Keratinocyte (primary cell): ENCODE results near the gene HSBP1L1. TPM values are rescaled to one million over a fixed set of nuclear protein-coding genes. Genes with fewer than 3 reads are reported as not detected.

Source experiments
- DNase-seq: peaks from one replicate; pipeline ENCODE4 v3.0.0-alpha.2; 2011; ENCODE audit warnings: low read depth, missing footprints, low spot score
- FAIRE-seq: peaks from 2 replicates; lab custom pipeline; 2011; peaks lifted over from hg19 to GRCh38; lab: Jason Lieb, UNC
- H2AFZ ChIP-seq: 2 replicates; pipeline ENCODE4 v1.6.0; 2012; ENCODE audit warnings: low read length, control low read depth, inconsistent platforms; ENCODE audit not compliant: control insufficient read depth
- H3K27ac ChIP-seq: 2 replicates; pipeline ENCODE4 v1.5.1; 2011; ENCODE audit warnings: low read length; ENCODE audit not compliant: control insufficient read depth, insufficient read depth
- H3K27me3 ChIP-seq: 3 replicates; pipeline ENCODE4 v1.6.0; 2011; ENCODE audit warnings: low read length; ENCODE audit not compliant: control insufficient read depth, insufficient read depth; ENCODE audit errors: extremely low read depth
- H3K36me3 ChIP-seq, 2 experiments: 2 replicates in 1 of 2; 3 replicates in 1 of 2; pipeline ENCODE4 v1.5.1; 2011; ENCODE audit warnings: low read length in 2 of 2, mild to moderate bottlenecking in 1 of 2; ENCODE audit not compliant: control insufficient read depth in 2 of 2, insufficient read depth in 2 of 2; ENCODE audit errors: extremely low read depth in 1 of 2
- H3K4me1 ChIP-seq: 3 replicates; pipeline ENCODE4 v1.5.1; 2011; ENCODE audit warnings: low read length; ENCODE audit not compliant: control insufficient read depth, insufficient read depth; ENCODE audit errors: extremely low read depth
- H3K4me2 ChIP-seq: 3 replicates; pipeline ENCODE4 v1.6.0; 2011; ENCODE audit warnings: low read depth, low read length; ENCODE audit not compliant: control insufficient read depth, insufficient read depth; ENCODE audit errors: extremely low read depth
- H3K4me3 ChIP-seq, 3 experiments: fragments of 200-600 bp in 1 of 3; sonication (generic) in 1 of 3; 2 replicates in 2 of 3; 3 replicates in 1 of 3; pipeline ENCODE4 v1.5.1; 2011 to 2016; ENCODE audit warnings: low read length in 3 of 3, mild to moderate bottlenecking in 3 of 3, control low read depth in 2 of 3, inconsistent platforms in 1 of 3, low read depth in 1 of 3, mixed read lengths in 1 of 3, mixed run types in 1 of 3, moderate library complexity in 1 of 3; ENCODE audit not compliant: control insufficient read depth in 2 of 3, insufficient read depth in 2 of 3; ENCODE audit errors: extremely low read depth in 1 of 3
- H3K79me2 ChIP-seq: 2 replicates; pipeline ENCODE4 v1.6.0; 2012; ENCODE audit warnings: low read length; ENCODE audit not compliant: control insufficient read depth, insufficient read depth
- H3K9ac ChIP-seq: 3 replicates; pipeline ENCODE4 v1.6.0; 2011; ENCODE audit warnings: low read length; ENCODE audit not compliant: control insufficient read depth, insufficient read depth; ENCODE audit errors: extremely low read depth
- H3K9me1 ChIP-seq: 3 replicates; pipeline ENCODE4 v1.6.0; 2011; ENCODE audit warnings: low read length; ENCODE audit not compliant: control insufficient read depth, insufficient read depth; ENCODE audit errors: extremely low read depth
- H3K9me3 ChIP-seq: 2 replicates; pipeline ENCODE4 v1.5.1; 2012; ENCODE audit warnings: low read depth, low read length; ENCODE audit not compliant: control insufficient read depth
- H4K20me1 ChIP-seq: 3 replicates; pipeline ENCODE4 v1.6.0; 2011; ENCODE audit warnings: low read length; ENCODE audit not compliant: control insufficient read depth, insufficient read depth; ENCODE audit errors: extremely low read depth
- CTCF ChIP-seq, 3 experiments: IDR thresholded peaks in 1 of 3; conservative IDR thresholded peaks in 1 of 3; optimal IDR thresholded peaks in 1 of 3; 2 replicates in 2 of 3; 3 replicates in 1 of 3; pipeline versions ENCODE3 to v1.5.1; 2011; ENCODE audit warnings: low read length in 3 of 3, mild to moderate bottlenecking in 3 of 3, moderate library complexity in 2 of 3, control low read depth in 1 of 3, inconsistent platforms in 1 of 3; ENCODE audit not compliant: insufficient read depth in 2 of 3; ENCODE audit errors: extremely low read depth in 1 of 3
- EZH2 ChIP-seq: IDR thresholded peaks from one replicate; pipeline ENCODE4 v1.6.1; 2012; ENCODE audit warnings: inconsistent platforms, mild to moderate bottlenecking, low read length, moderate library complexity
- dilution Hi-C: fragments of 300-500 bp; cut with MboI; formaldehyde crosslinking; loops from one replicate; pipeline ENCODE4 v1.7.0; 2020; ENCODE audit warnings: low sequenced_read_pairs; ENCODE audit not compliant: extremely low pct_ligation_motif_present
- polyA plus RNA-seq, 5 experiments: library from polyadenylated mRNA; depleted of rRNA in 3 of 5; stranded (reverse) in 3 of 5; stranded (forward) in 1 of 5; unstranded in 1 of 5; fragments of >200 nt; gene quantifications; 1 replicate in 1 of 5; 2 replicates in 3 of 5; 3 replicates in 1 of 5; pipeline versions ENCODE4 v1.2.1 to v1.2.3, GENCODE V29; 2011 to 2012; ENCODE audit warnings: missing spikeins in 2 of 5, low read depth in 1 of 5, low replicate concordance in 1 of 5

The HSBP1L1 gene
- polyA plus RNA-seq, 1 donor (not counting 4 experiments of a cell fraction or from before 2014, with no cell fraction given): 49.6 TPM

- Histone ChIP-seq H3K27ac (no peak overlapping the region), H3K9ac (no peak overlapping the region), H3K4me1 (no peaks in the 10 kb centered on the region), H3K27me3 (no peaks in the 10 kb centered on the region), H3K4me2 (no peak overlapping the region), H3K9me3 (no peaks in the 10 kb centered on the region), H4K20me1 (no peaks in the 10 kb centered on the region), H2AFZ (no peak overlapping the region), H3K9me1 (no peaks in the 10 kb centered on the region), H3K79me2 (peaks cover 22% of the 10 kb centered on the region), H3K4me3 (no peak overlapping the region), H3K36me3 (peaks cover 10 to 12% of the 10 kb centered on the region in 2 experiments)
- FAIRE-seq (no peak), DNase-seq (no peak)
- TF ChIP-seq CTCF (optimal IDR thresholded peaks at IDR 0.05 in 1 of 3, IDR thresholded peaks at IDR 0.05 in 1 of 3, conservative IDR thresholded peaks at IDR 0.05 in 1 of 3; ENCODE audit: extremely low read depth in 1 of 3, insufficient read depth in 2 of 3, low read length in 3 of 3) (no peak), EZH2 (no peak)
- dilution Hi-C loops: no loop called here
Measured at GRCh38 chr18:79917169-79917852, 47.1 kb upstream of the HSBP1L1 start.

GRCh38 chr18:79917853-79918614, 46.4 kb upstream of the HSBP1L1 start:
- Histone ChIP-seq H3K79me2 (peaks cover 21% of the 10 kb centered on the region), H3K9me1 (no peaks in the 10 kb centered on the region), H3K9ac (no peak overlapping the region), H3K4me2 (no peak overlapping the region), H3K27me3 (no peaks in the 10 kb centered on the region), H3K36me3 (peaks cover 8 to 14% of the 10 kb centered on the region in 2 experiments), H3K9me3 (no peaks in the 10 kb centered on the region), H3K27ac (no peak overlapping the region), H4K20me1 (no peaks in the 10 kb centered on the region), H2AFZ (no peak overlapping the region), H3K4me3 (no peak overlapping the region), H3K4me1 (no peaks in the 10 kb centered on the region)
- no peak for FAIRE-seq
- TF ChIP-seq EZH2 (no peak), CTCF (optimal IDR thresholded peaks at IDR 0.05 in 1 of 3, IDR thresholded peaks at IDR 0.05 in 1 of 3, conservative IDR thresholded peaks at IDR 0.05 in 1 of 3; ENCODE audit: extremely low read depth in 1 of 3, insufficient read depth in 2 of 3, low read length in 3 of 3) (no peak)
- dilution Hi-C loops: no loop called here
- no peak for DNase-seq
